ENCODE measurements around the gene CEP135. TPM values are rescaled to one million over a fixed set of nuclear protein-coding genes. Genes with fewer than 3 reads are reported as not detected.

Gene CEP135
- total RNA-seq, 1 experiment from 2014 or later = 10.9 TPM

- no peak for ATAC-seq
Measured at GRCh38 chr4:55996646-55997045, 47.9 kb downstream of the CEP135 start.

GRCh38 chr4:56003606-56004005 lies 54.9 kb downstream of the CEP135 start:
- Histone ChIP-seq H3K9me3 (ENCODE audit: control insufficient read depth in 1 of 2, insufficient read depth in 1 of 2, low read depth in 1 of 2, low read length in 2 of 2) (no peaks in the 10 kb centered on the region; a peak in 1 of 4 replicates), H3K36me3 (ENCODE audit: control insufficient read depth in 1 of 2, insufficient read depth in 2 of 2, low read length in 2 of 2) (peaks cover 0 to 12% of the 10 kb centered on the region in 2 experiments; a peak in 1 of 4 replicates), H3K27me3 (ENCODE audit: insufficient read depth, low read length) (no peaks in the 10 kb centered on the region), H3K4me3 (replicated peaks in 1 of 2; ENCODE audit: low read depth in 1 of 2, low read length in 2 of 2) (no peak overlapping the region), H2AFZ (ENCODE audit: low read depth, low read length, poor library complexity, severe bottlenecking) (no peak overlapping the region), H3K4me2 (ENCODE audit: low read length) (no peak overlapping the region), H3K9ac (ENCODE audit: low read length) (no peak overlapping the region), H3K4me1 (ENCODE audit: control insufficient read depth in 1 of 2, insufficient read depth in 2 of 2, low read length in 2 of 2) (no peaks in the 10 kb centered on the region), H4K20me1 (ENCODE audit: insufficient read depth) (no peaks in the 10 kb centered on the region), H3K9me2 (ENCODE audit: insufficient read depth) (no peaks in the 10 kb centered on the region), H3K79me2 (ENCODE audit: insufficient read depth, low read length) (no peaks in the 10 kb centered on the region), H3K27ac (ENCODE audit: low read depth, low read length) (no peak overlapping the region)
- no TSS peak for BruUV-seq (replicated peaks)
- ChIA-PET POLR2A (no interaction called here), RAD21 (ENCODE audit: low non-redundant PET in 1 of 2, low total read pairs in 2 of 2, uncharacterized antibody in 2 of 2, unreplicated experiment in 2 of 2) (no interaction called here), CTCF (no interaction called here)
- intact Hi-C loops (cut with micrococcal nuclease) = no loop called here
- DNase-seq (ENCODE audit: low read depth, low spot score) (no peak), ATAC-seq (no peak)
- TF ChIP-seq REST (IDR thresholded peaks at IDR 0.05; ENCODE audit: low read depth) (no peak), RAD21 (IDR thresholded peaks at IDR 0.05; ENCODE audit: low read depth) (no peak), POLR2AphosphoS5 (IDR thresholded peaks at IDR 0.05; ENCODE audit: low read depth, low read length) (no peak)
- TF ChIP-seq, protein P1, sequence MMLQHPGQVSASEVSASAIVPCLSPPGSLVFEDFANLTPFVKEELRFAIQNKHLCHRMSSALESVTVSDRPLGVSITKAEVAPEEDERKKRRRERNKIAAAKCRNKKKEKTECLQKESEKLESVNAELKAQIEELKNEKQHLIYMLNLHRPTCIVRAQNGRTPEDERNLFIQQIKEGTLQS (IDR thresholded peaks at IDR 0.05) = no peak
- TF ChIP-seq, protein P2, sequence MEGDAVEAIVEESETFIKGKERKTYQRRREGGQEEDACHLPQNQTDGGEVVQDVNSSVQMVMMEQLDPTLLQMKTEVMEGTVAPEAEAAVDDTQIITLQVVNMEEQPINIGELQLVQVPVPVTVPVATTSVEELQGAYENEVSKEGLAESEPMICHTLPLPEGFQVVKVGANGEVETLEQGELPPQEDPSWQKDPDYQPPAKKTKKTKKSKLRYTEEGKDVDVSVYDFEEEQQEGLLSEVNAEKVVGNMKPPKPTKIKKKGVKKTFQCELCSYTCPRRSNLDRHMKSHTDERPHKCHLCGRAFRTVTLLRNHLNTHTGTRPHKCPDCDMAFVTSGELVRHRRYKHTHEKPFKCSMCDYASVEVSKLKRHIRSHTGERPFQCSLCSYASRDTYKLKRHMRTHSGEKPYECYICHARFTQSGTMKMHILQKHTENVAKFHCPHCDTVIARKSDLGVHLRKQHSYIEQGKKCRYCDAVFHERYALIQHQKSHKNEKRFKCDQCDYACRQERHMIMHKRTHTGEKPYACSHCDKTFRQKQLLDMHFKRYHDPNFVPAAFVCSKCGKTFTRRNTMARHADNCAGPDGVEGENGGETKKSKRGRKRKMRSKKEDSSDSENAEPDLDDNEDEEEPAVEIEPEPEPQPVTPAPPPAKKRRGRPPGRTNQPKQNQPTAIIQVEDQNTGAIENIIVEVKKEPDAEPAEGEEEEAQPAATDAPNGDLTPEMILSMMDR (IDR thresholded peaks at IDR 0.05 in 2 of 3, conservative IDR thresholded peaks at IDR 0.05 in 1 of 3; ENCODE audit: borderline replicate concordance in 1 of 3, insufficient read depth in 1 of 3, low read depth in 2 of 3, low read length in 2 of 3) = no peak

More at GRCh38 chr4:55996646-55997045, 47.9 kb downstream of the CEP135 start:
- Histone ChIP-seq H3K4me1 (ENCODE audit: control insufficient read depth in 1 of 2, insufficient read depth in 2 of 2, low read length in 2 of 2) (no peaks in the 10 kb centered on the region), H3K36me3 (ENCODE audit: control insufficient read depth in 1 of 2, insufficient read depth in 2 of 2, low read length in 2 of 2) (peaks cover 0 to 6% of the 10 kb centered on the region in 2 experiments; a peak in 1 of 4 replicates), H3K4me3 (replicated peaks in 1 of 2; ENCODE audit: low read depth in 1 of 2, low read length in 2 of 2) (no peak overlapping the region), H4K20me1 (ENCODE audit: insufficient read depth) (no peaks in the 10 kb centered on the region), H3K79me2 (ENCODE audit: insufficient read depth, low read length) (no peaks in the 10 kb centered on the region), H3K27ac (ENCODE audit: low read depth, low read length) (no peak overlapping the region), H3K9me3 (ENCODE audit: control insufficient read depth in 1 of 2, insufficient read depth in 1 of 2, low read depth in 1 of 2, low read length in 2 of 2) (no peaks in the 10 kb centered on the region), H2AFZ (ENCODE audit: low read depth, low read length, poor library complexity, severe bottlenecking) (no peak overlapping the region), H3K9me2 (ENCODE audit: insufficient read depth) (no peaks in the 10 kb centered on the region), H3K4me2 (ENCODE audit: low read length) (no peak overlapping the region), H3K9ac (ENCODE audit: low read length) (no peak overlapping the region), H3K27me3 (ENCODE audit: insufficient read depth, low read length) (no peaks in the 10 kb centered on the region)
- TF ChIP-seq, protein P3, sequence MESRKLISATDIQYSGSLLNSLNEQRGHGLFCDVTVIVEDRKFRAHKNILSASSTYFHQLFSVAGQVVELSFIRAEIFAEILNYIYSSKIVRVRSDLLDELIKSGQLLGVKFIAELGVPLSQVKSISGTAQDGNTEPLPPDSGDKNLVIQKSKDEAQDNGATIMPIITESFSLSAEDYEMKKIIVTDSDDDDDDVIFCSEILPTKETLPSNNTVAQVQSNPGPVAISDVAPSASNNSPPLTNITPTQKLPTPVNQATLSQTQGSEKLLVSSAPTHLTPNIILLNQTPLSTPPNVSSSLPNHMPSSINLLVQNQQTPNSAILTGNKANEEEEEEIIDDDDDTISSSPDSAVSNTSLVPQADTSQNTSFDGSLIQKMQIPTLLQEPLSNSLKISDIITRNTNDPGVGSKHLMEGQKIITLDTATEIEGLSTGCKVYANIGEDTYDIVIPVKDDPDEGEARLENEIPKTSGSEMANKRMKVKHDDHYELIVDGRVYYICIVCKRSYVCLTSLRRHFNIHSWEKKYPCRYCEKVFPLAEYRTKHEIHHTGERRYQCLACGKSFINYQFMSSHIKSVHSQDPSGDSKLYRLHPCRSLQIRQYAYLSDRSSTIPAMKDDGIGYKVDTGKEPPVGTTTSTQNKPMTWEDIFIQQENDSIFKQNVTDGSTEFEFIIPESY (IDR thresholded peaks at IDR 0.05; ENCODE audit: extremely low read depth, insufficient replicate concordance, low read length) = no peak
- TF ChIP-seq SRF (IDR thresholded peaks at IDR 0.05; ENCODE audit: low read depth) = no peak
- TF ChIP-seq ELF1 (IDR thresholded peaks at IDR 0.05; ENCODE audit: borderline replicate concordance, low read depth) = no peak
- TF ChIP-seq RAD21 (IDR thresholded peaks at IDR 0.05; ENCODE audit: low read depth) = no peak
- TF ChIP-seq SP1 (IDR thresholded peaks at IDR 0.05; ENCODE audit: low read depth) = no peak
- no peak for TF ChIP-seq MAX (IDR thresholded peaks at IDR 0.05)
- no peak for TF ChIP-seq POLR2AphosphoS5 (IDR thresholded peaks at IDR 0.05; ENCODE audit: low read depth, low read length)
- no peak for TF ChIP-seq ZNF274 (IDR thresholded peaks at IDR 0.05; ENCODE audit: low read depth, low read length)
- TF ChIP-seq CBX3 (IDR thresholded peaks at IDR 0.05; ENCODE audit: low read depth) = no peak
- RAD21 ChIA-PET (ENCODE audit: low non-redundant PET in 1 of 2, low total read pairs in 2 of 2, uncharacterized antibody in 2 of 2, unreplicated experiment in 2 of 2) = no interaction called here
- POLR2A ChIA-PET = no interaction called here
- CTCF ChIA-PET = no interaction called here
- BruUV-seq (replicated peaks) = no TSS peak
- intact Hi-C loops (cut with micrococcal nuclease) = no loop called here
- DNase-seq (ENCODE audit: low read depth, low spot score) = no peak
